Measurements from ENCODE around the gene THAP3. TPM values are rescaled to one million over a fixed set of nuclear protein-coding genes. Genes with fewer than 3 reads are reported as not detected.

Gene THAP3
- total and polyA plus RNA-seq, 9 of the 15 experiments (the other 6 are each of a cell fraction or from before 2014, with no cell fraction given) = 1.9 to 31.2 (median 18.2) TPM

GRCh38 chr1:6601923-6602668 is 22.6 kb upstream of the THAP3 start (continued):
- no peak for TF ChIP-seq CUX1 (CRISPR knock-in tag; IDR thresholded peaks at IDR 0.05)
- no peak for TF ChIP-seq KLF16 (IDR thresholded peaks at IDR 0.05)
- TF ChIP-seq ZBTB43 (CRISPR knock-in tag; IDR thresholded peaks at IDR 0.05) = 0 out of 2 replicates have a peak, but pooled peaks have one; percentile 19
- 0 out of 2 replicates have a peak, but pooled peaks have one; percentile 12 for TF ChIP-seq ZBTB7A (IDR thresholded peaks at IDR 0.05; ENCODE audit: borderline replicate concordance, control insufficient read depth, low read depth, low read length)
- peak; percentile 23; the same call in 1 of the 2 replicates for TF ChIP-seq CAMTA2 (CRISPR knock-in tag; conservative IDR thresholded peaks at IDR 0.05)
- TF ChIP-seq HLTF (IDR thresholded peaks at IDR 0.05) = no peak
- no peak for TF ChIP-seq KDM5B (IDR thresholded peaks at IDR 0.05; ENCODE audit: insufficient replicate concordance, low read depth, low read length)
- no peak for TF ChIP-seq FOXP1 (CRISPR knock-in tag; IDR thresholded peaks at IDR 0.05)
- TF ChIP-seq PCBP2 (IDR thresholded peaks at IDR 0.05; ENCODE audit: low read depth, low read length, poor library complexity, severe bottlenecking) = no peak
- TF ChIP-seq SIN3B (IDR thresholded peaks at IDR 0.05; ENCODE audit: low read depth) = peak; percentile 53; the same call in 1 of the 2 replicates
- no peak for TF ChIP-seq ZNF347 (CRISPR knock-in tag; IDR thresholded peaks at IDR 0.05; ENCODE audit: low read depth)
- no peak for TF ChIP-seq MTA1 (IDR thresholded peaks at IDR 0.05; ENCODE audit: borderline replicate concordance)
- no peak for TF ChIP-seq BRF2 (IDR thresholded peaks at IDR 0.05; ENCODE audit: borderline replicate concordance, insufficient read depth, insufficient read length)
- no peak for TF ChIP-seq TAF9B (IDR thresholded peaks at IDR 0.05; ENCODE audit: partially characterized antibody)
- no peak; the same call in 1 of the 2 replicates for TF ChIP-seq SUPT5H (IDR thresholded peaks at IDR 0.05)
- no peak for TF ChIP-seq RBM22 (IDR thresholded peaks at IDR 0.05; ENCODE audit: low read depth, low read length, poor library complexity, severe bottlenecking)
- peak; percentile 37; the same call in 1 of the 2 replicates for TF ChIP-seq USF1 (CRISPR knock-in tag; IDR thresholded peaks at IDR 0.05)
- no peak for TF ChIP-seq ZBTB8A (IDR thresholded peaks at IDR 0.05; ENCODE audit: partially characterized antibody)
- TF ChIP-seq MEF2A (IDR thresholded peaks at IDR 0.05; ENCODE audit: control insufficient read depth, low read depth, low read length) = no peak
- no peak for TF ChIP-seq CCAR2 (IDR thresholded peaks at IDR 0.05; ENCODE audit: low read depth, low read length)

All from K562 (cell line).